ENCODE measurements around the gene ASPSCR1. TPM values are rescaled to one million over a fixed set of nuclear protein-coding genes. Genes with fewer than 3 reads are reported as not detected.

Gene ASPSCR1
- total RNA-seq, 4 donors from 2014 or later = 21.0 to 61.7 (median 41.3) TPM

DNA sequence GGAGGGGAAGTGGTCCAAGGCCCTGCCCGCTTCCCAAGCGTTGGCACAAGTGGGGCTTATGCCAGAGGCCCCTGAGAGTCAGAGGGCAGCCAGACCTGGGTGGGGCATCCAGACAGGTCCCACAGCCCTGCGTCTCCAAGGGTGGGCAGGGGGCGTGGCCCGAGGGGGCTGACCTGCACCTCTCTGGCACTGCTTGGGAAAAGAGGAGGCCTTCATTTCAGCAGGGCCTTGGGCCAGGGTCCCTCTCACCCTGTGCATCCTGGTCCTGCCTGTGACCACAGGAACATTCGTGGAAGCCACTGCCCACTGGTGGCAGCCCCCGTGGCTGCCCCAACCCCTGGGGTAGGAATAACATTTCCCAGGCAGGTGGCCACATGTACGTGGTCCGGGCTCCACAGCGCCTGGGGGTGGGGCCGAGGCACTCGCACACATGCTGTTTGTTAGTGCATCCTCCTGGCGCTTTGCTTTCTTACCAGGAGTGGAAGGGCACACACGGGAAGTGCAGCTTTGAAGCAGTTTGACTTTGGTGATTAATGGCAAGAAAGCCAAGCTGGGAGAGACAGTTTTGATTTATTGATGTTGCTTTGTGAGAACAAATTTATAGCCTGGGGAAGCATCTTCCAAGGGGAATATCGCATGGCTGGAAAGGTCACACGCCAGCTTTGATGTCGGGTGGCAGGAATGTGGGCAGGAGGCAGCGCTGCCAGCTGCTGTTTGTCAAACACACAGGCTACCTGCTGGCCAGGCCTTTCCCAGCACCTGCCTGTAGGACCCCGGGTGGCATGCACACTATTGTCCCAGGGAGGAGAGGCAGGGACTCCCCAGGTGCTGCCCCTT lies 40.9 kb downstream of the ASPSCR1 start:
- no peak overlapping the region for H3K27ac ChIP-seq
- peaks cover 13 to 28% (median 24%) of the 10 kb centered on the region in 4 donors for H3K4me1 ChIP-seq
- in situ Hi-C loops (cut with MboI; ENCODE audit: low pct_ligation_motif_present in 1 of 4, low pct_unique_long_range_greater_than_20kb in 1 of 4, low sequenced_read_pairs in 3 of 4) (no loop called here), intact Hi-C loops (cut with DNase I; ENCODE audit: low total_unique reads) (no loop called here)
- 33 to 77% methylated on average over 1 to 19 of the region's 19 CpGs for WGBS, 2 donors (ENCODE audit: low coverage in 1 of 2)
- H3K4me3 ChIP-seq = no peak overlapping the region
- no peaks in the 10 kb centered on the region for H3K9me3 ChIP-seq
- TF ChIP-seq POLR2A (IDR thresholded peaks at IDR 0.05) (no peak), EP300 (IDR thresholded peaks at IDR 0.05; ENCODE audit: low read depth) (no peak), POLR2AphosphoS5 (IDR thresholded peaks at IDR 0.05) (no peak)
- TF ChIP-seq, protein P1, sequence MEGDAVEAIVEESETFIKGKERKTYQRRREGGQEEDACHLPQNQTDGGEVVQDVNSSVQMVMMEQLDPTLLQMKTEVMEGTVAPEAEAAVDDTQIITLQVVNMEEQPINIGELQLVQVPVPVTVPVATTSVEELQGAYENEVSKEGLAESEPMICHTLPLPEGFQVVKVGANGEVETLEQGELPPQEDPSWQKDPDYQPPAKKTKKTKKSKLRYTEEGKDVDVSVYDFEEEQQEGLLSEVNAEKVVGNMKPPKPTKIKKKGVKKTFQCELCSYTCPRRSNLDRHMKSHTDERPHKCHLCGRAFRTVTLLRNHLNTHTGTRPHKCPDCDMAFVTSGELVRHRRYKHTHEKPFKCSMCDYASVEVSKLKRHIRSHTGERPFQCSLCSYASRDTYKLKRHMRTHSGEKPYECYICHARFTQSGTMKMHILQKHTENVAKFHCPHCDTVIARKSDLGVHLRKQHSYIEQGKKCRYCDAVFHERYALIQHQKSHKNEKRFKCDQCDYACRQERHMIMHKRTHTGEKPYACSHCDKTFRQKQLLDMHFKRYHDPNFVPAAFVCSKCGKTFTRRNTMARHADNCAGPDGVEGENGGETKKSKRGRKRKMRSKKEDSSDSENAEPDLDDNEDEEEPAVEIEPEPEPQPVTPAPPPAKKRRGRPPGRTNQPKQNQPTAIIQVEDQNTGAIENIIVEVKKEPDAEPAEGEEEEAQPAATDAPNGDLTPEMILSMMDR (IDR thresholded peaks at IDR 0.05) = no peak
- H3K27me3 ChIP-seq = no peaks in the 10 kb centered on the region
- H3K36me3 ChIP-seq = no peaks in the 10 kb centered on the region
- no peak for DNase-seq

- in situ Hi-C loops (cut with MboI; ENCODE audit: low pct_ligation_motif_present in 1 of 4, low pct_unique_long_range_greater_than_20kb in 1 of 4, low sequenced_read_pairs in 3 of 4) = no loop called here
- intact Hi-C loops (cut with DNase I; ENCODE audit: low total_unique reads) = no loop called here
- Histone ChIP-seq H3K27me3 (no peaks in the 10 kb centered on the region), H3K9me3 (no peaks in the 10 kb centered on the region), H3K4me1 (peaks cover 19 to 34% (median 31%) of the 10 kb centered on the region in 4 donors), H3K36me3 (no peaks in the 10 kb centered on the region), H3K27ac (no peak overlapping the region), H3K4me3 (no peak overlapping the region)
- 91% methylated on average over 33 of the region's 33 CpGs; no CpG with 5 or more reads in 1 of the 2 donors for WGBS, 2 donors (ENCODE audit: low coverage in 1 of 2)
- no peak for DNase-seq
- TF ChIP-seq EP300 (IDR thresholded peaks at IDR 0.05; ENCODE audit: low read depth) = no peak
- TF ChIP-seq, protein P1 (IDR thresholded peaks at IDR 0.05) = no peak
- no peak for TF ChIP-seq POLR2AphosphoS5 (IDR thresholded peaks at IDR 0.05)
- TF ChIP-seq POLR2A (IDR thresholded peaks at IDR 0.05) = no peak
Measured at GRCh38 chr17:82018989-82019689, 41.7 kb downstream of the ASPSCR1 start.

DNA sequence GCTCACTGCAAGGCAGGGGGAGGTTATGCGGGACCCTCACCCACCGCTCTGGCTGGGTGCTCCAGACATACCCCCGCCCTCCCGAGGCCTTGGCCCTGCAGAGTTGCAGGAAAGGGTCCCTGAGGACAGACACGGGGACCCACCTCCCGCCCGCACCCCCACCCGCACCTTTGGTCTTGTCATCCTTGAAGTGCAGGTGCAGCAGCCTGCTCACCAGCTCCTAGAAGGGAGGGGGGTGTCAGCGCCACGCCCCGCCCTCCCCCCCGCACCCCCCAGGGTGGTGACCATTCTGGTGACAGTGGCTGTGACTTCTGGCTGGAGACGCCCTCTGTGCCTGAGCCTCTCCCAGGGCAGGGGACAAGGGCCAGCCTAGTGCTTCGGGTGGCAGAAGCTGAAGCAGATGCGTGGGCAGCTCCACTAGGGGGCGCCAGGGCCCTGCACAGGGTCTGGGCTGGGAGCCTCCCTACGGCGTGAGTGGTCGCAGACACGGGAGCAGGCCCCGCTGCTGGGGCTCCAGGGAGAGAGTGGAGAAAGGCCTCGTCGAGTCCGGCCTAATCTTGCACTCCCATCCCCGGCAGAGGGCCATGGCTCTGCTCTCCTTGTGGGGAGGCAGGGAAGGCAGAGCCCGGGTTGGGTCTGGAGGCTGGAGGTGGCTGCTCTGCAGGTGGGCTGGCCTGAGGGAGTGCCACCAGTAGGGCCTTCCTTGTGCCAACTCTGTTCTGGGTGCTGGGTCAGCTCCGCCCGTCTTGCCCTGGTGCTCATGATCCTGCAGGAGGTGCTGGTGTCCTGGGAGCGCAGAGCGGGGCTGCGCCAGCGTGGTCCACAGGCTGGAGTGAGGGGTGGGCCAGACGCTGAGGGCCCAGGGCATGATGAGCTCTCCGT lies 42.5 kb downstream of the ASPSCR1 start:
- H3K27me3 ChIP-seq = no peaks in the 10 kb centered on the region
- H3K4me1 ChIP-seq = peaks cover 20 to 42% (median 34%) of the 10 kb centered on the region in 4 donors
- in situ Hi-C loops (cut with MboI; ENCODE audit: low pct_ligation_motif_present in 1 of 4, low pct_unique_long_range_greater_than_20kb in 1 of 4, low sequenced_read_pairs in 3 of 4) (no loop called here), intact Hi-C loops (cut with DNase I; ENCODE audit: low total_unique reads) (loop anchor here (2.0 kb wide), 1 partner anchor 61 kb away; no protein-coding TSS in a partner anchor)
- no peak overlapping the region for H3K27ac ChIP-seq
- no peaks in the 10 kb centered on the region for H3K36me3 ChIP-seq
- TF ChIP-seq, protein P1 (IDR thresholded peaks at IDR 0.05) = peak; percentile 62 to 77 (median 72)
- no peak for TF ChIP-seq EP300 (IDR thresholded peaks at IDR 0.05; ENCODE audit: low read depth)
- DNase-seq = peak; percentile 70
- no peak overlapping the region for H3K4me3 ChIP-seq
- 67% methylated on average over 31 of the region's 34 CpGs; no CpG with 5 or more reads in 1 of the 2 donors for WGBS, 2 donors (ENCODE audit: low coverage in 1 of 2)
- H3K9me3 ChIP-seq = no peaks in the 10 kb centered on the region

Data from transverse colon (tissue), 4 donors.